Measurements from ENCODE around the gene SATB1.
A peak's percentile ranks its signal among the peaks of the same experiment; 100 is the strongest.

The SATB1 gene

DNA sequence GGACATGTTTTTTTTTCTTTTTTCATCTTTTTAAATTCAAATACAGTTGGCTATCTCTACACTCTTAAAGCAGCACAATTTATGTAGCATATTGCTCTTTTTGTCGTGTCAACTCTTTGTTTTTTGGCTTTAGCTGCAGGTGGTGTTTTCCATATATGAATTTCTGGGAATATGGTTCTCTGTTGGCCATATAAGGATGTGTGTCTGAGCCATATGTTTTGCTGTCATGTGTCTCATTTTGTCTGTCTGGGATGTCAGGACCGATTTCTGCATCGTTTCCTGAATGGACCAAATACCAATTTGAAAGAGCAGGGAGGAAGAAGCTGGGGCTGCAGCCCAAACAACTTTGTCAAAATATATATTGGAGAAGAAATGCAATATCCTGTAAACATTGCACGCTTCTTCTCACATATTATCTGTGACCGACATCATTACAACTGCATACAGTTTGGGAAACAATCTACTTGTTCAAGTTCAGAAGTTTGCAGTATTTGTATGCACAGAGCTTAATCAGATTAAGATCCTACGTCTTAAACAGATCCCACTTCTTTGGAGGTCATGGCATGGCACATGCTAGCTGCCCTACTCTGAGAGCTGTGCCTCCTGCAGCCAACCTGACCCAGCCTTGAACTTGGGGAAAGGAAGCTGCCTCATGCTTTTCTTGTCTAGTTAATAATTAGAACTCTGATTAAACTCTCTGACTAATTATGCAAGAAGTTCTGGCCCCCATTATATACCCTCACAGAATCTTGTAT is 4.0 kb upstream of the SATB1 start:
- DNase-seq: peak; percentile 23

DNA sequence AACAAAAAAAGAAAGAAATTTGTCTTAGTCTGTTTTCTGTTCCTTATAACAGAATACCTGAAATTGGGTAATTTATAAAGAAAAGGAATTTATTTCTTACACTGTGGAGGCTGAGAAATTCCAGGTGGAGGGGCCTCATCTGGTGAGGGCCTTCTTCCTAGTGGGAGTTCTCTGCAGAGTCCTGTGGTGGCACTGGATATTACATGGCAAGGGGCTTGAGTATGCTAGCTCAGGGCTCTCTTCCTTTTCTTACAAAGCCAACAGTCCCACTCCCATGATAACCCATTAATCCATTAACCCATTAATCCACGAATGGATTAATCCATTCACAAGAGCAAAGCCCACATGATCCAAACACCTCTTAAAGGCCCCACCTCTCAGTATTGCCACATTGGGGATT is 2.9 kb upstream of the SATB1 start:
- no peak for DNase-seq

DNA sequence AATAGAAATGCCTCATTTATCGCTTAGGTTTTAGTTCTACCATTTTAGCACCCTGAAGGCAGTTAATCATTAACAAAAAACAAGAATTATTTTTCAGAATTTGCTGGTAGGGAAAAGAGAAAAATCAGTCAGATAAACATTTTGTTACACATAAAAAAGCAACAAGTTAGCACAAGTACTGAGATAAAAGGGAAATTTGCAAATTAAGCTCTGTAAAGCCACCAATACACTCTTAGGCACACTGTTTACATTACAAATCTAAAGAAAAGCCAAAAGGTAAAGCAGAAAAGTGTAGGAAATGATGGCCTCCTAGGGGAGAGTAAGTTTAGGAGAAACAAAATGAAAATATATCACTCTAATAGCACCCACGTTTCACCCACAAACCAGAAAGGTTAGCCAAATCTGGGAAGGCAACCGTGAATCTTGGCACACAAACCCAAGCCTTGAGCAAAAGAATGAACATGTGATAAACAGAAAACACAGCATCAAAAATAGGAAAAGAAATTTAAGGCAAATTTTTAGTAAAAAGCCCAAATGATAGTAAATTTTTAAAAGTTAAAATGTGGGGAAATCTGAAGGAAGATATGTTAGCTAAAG is 1.6 kb upstream of the SATB1 start:
- no peak for DNase-seq

DNA sequence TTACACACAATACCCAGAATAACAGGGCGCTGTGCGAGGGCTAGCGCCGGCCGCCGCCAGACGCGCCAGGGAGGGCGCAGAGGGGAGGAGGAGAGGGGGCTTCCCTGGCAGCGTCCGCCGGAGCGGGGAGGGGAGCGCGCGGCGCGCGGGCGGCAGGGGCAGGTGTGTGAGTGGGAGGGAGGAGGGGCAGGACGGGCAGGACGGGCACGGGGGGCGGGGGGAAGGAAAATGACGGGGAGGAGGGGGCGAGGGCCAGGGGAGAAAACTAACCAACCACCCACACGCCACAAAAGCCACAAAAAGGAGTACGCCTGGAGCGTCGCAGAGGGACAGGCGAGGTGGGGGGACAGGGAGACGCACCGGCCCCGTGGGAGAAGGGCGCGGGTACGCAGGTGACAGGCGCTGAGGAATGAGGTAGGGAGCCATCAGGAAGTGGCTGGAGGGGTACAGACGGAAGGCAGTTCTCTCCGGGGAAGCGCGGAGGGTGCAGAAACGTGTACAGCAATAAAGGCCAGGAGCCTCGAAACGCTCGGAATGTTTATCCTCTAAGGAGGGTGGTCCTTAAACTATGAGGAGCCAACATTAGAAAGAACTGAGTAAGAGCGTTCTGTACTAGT is 610 bp upstream of the SATB1 start:
- peak; percentile 71 for DNase-seq

DNA sequence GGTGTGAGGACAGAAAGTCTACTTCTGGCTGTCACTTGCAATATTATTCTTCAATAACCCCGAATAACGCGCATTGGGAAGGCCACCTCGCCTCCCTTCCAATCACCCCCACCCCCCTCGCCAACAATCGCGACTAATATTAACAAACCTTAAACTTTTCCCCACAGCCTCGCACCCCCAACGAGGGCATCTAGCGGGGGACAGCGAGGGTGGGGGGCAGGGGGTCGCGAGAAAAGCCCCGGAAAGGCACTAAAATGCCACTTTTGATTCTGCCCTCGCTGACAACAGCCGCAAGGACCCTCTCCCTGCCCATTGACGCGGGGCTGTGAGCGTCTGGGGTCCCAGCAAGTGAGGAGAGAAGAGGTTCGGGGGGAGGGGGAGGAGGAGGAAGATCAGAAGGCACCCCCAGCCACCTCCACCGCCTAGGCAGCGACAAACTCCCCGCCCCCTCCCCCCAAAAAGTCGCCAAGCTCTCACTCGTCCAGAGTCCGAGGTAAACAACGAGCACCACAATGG is 868 bp downstream of the SATB1 start:
- no peak for DNase-seq

DNA sequence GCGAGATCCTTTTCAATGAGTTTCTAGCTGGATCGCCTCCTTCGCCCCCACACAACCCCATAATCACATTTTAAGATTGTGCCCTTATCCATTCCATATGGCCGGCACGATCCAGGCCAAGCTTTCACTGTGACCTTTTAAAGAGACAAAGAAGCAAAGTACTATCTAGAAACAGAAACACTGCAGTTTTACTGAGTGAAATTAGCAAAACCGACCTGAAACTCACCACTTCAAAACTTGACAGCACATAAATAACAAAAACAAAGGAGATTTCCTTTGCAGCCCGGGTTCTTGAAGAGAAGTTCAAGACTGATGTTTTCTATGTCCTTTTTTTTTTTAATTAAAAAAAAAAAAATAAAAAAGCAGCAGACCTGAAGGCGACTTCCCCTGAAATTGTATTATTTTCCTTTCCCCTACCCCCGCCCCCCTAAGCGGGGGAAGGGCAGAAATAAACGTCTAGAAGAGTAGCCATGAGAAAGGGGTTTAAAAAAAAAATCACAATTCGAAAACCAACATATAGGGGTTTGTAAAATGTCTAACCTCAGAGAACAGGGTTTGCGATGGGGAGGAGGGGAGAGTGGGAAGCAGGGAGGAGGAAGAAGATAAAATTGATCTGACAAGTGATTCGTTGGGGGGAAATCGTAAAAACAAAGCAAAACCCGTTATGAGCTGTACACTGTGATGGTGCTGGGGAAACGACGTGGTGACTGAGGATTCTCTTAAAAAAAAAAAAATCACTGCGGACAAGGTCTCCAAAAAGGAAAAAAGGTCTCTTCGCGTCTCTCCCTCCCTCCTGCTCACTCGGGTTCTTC is 1.5 kb downstream of the SATB1 start:
- DNase-seq: peak; percentile 86

DNA sequence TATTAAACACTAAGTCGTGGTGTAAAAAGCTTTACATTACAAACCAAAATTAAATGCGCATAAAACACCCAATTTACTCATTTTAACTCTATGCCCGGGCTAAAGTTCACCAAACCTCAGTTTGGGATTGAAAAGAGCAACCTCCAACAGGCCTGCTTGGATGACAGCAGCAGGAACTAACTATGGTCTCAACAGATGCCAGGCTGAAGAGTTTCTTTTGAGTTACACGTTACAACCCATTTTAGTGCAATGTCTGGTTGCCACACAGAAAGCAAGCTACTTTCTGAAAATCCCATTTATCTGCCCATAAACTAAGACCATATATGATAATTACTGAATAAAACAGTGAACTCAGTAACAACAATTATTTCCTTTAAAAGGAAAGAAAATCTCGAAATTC is 2.2 kb downstream of the SATB1 start:
- DNase-seq: peak; percentile 31

DNA sequence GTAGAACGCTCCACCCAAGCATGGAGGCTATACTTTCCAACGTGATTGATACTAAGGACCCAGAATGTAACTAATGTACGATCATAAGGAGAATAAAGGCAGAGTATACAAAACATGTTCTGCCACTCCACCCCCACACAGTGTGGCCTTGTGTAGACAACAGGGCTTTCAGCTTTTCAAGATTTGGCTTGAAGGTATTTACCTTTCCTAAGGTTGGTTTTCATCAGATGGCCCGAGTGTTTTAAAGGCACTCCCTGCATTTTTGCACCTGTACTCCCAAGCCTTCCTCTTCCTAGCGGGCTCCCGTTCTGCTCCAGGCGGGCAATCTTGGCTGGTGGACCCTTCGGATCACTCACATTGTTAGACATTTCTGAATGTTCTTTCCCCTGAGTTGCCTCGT is 4.6 kb downstream of the SATB1 start:
- DNase-seq: no peak

DNA sequence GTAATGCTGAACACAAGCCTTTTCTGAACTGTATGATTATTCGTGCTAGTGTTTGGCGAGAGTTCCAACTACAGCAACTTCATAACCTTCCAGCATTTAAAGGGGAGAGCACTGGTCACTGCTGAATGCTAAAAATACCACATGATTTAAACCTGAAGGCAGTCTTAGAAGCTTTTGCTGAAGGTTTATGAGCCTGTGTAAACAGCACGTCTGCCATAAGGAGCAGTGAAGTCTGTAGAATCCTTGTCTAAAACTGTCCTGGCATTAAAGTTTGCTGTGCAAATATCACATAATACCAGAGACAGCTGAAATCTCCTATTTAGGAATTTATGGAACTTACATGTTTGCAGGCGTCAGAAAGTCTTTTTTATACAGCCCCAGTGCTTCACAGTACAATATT is 5.9 kb downstream of the SATB1 start:
- DNase-seq: no peak

DNA sequence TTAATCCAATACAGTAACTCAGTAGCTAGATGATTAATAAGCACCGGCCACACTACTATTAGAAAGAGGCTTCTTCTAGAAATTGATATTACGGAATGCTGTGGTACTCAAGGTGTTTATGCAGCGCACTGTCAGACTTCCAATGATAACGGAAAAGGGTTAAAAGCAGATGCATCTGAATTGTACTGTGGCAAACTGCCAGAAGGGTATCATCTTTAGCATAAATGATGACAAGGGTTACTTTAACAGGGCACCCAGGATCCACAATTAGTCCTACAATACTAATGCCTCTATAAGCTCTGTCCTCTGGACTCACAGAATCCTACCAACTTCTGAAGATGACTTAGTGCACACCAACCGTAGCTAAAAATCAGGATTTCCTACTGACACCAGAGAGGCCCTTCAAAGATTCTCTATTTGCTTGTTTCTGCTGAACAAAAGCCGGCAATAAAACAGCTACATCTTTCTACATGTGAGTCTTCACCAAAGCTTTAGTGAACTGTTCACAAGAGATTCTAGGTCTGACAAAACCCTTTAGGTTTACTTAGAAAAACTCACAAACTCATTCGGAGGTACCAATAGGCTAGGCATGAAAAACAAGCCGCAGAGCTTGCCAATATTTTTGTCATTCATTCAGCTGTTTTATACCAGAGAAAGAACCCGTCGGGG is 7.1 kb downstream of the SATB1 start:
- DNase-seq: no peak

DNA sequence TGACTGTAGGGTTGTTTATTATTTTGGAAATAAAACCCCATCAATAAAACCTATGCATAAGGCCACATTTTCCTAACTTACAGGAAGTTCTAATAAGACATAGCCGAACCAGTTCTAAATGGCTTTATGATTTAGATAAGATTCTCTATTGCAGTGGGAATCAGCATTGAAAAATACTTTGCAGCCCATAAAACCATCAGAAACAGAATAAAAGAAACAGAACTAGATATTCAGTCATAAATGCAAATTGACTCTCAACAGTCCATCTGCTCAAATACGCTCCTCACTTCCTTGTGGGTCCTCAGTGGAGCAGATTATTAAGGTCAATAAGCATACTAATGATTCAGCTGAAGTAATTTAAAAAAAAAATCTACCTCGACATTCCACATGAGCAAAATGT is 8.8 kb downstream of the SATB1 start:
- no peak for DNase-seq

DNA sequence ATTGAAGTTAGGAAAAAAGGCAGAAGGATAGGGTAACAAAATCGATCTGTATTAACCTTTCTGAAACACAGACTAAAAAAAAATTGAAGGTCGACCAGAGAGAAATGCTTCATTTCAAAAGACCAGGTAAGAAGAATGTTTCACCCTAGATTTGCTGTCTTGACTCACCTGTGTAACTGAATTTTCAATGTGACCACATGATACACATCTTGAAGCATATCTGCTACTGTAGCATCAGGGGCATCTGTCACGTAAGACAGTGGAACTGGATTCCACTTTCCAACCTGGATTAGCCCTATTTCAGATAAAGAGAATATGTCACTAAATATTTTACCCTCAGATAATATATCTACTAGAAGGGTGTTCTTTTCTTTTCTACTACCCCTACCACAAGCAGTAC is 9.3 kb downstream of the SATB1 start:
- DNase-seq: no peak

DNA sequence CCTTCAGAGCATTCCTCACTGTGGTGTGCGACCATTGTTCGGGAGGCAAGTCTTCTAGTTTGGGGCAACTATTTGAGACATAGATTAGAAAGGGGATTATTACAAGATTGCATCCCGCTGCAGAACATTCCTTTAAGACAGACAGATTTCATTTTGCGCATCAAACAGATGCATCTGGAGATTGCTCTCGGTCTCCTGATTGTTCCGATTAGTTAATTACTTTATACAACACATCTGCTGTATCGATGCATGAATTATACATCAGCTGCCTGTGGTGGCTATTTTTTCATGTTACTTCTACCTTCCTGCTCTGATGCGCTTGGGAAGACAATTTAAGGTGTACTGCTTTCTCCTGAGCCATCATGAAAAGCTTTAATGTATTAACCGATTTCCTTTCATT is 10.0 kb downstream of the SATB1 start:
- DNase-seq: no peak

DNA sequence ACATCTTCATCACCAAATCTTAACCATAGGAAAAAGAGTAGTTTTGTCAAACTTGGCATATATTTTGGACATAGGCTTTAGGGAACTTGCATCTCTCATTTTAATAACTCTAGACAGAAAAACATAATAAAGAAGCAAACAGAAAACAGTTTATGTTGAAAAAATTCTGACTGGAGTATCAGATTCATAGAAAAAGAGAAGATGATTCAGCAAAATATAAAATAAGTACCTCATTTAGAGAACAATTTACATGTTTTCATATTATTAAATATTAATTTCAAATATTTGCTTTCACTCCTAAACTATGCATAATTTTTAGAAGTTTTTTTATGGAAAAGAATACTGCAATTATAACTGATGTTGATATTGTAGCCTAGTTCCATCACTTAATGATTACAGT is 12.5 kb downstream of the SATB1 start:
- DNase-seq: no peak

DNA sequence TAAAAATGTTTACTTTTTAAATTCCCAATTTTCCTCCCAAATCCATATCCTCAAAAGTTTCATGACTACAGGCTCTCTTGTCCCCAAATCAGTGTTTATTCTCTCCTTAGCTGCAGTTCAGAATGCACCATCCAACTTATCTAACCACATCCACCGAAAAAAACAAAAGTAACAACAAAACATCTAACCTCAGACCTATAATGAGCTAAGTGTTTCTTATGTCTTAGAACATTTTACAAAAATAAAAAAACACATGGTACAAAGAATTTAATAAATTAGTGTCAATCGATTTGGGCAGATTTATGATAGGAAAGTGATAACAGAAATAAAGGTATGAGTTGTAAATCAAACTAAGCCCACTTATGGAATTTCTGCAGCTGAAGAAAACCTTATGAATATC is 13.6 kb downstream of the SATB1 start:
- DNase-seq: no peak

DNA sequence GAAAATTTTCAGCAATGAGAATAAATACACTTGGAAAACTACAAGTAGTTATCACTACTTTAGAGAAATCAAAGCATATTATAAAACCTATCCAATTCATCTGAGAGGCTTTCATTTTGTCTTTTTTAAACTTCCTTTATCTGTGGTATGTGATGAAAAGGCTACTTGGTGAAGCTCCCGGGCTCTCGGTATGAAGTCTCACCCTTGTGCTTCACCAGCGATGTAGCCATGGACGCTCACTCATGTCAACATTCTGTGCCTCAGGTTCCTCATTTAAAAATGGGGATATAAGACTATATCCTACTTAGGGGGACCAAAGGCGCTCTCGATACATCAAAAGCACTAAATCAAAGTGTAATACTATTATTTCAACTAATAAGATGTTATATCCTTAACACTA is 14.9 kb downstream of the SATB1 start:
- no peak for DNase-seq

DNA sequence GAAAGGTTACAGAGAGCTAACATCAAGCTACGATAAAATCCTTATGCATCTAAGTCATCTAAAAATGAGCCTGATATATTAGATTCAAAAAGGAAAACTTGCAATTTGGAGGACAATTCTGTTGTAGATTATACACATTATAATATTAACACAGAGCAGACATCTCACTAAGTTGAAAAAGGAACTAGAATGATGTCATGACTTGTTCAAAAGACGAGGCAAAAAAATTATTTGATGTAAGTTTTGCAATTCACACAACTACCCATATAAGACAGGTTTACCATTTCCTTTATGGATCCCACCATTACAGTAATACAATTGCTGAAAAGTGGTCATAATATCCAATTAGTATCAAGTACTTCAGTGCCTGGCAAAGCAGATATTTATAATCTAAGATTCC is 15.9 kb downstream of the SATB1 start:
- no peak for DNase-seq

DNA sequence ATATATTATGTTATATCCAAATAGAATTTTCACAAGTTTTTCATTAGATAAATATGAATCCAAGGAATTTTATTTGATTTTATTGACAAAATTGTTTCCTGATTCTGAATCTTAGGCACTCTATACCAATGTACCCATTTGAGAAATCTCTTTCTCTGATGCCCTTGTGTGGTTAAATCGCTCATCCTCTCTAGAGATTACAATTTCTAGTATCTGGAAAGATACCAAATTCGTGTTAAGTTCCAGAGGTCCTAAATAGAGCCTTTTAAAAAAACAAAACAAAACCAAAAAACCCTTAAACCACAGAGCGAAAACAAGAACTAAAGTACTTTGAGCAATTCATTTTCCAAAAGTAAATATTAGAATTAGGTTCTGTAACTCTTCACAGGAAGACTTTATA is 20.0 kb downstream of the SATB1 start:
- no peak for DNase-seq

DNA sequence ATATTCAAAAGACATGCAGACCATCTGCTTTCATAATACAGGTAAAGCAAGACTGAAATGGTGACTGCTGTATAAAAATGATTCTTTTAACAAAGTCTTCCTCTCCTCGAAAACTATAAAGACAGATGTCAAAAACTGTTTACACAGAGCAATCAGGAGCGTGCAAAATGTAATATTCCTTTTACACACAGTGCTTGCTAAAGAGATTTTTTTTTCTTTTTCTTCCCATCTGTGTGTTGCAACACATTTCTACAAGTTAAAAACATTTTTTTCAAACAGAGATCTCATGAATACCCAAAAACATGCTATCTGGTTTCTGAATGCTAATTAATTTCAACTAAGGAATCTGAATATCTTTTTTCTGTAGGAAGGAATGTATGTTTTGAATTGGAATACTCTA is 22.1 kb downstream of the SATB1 start:
- no peak for DNase-seq

DNA sequence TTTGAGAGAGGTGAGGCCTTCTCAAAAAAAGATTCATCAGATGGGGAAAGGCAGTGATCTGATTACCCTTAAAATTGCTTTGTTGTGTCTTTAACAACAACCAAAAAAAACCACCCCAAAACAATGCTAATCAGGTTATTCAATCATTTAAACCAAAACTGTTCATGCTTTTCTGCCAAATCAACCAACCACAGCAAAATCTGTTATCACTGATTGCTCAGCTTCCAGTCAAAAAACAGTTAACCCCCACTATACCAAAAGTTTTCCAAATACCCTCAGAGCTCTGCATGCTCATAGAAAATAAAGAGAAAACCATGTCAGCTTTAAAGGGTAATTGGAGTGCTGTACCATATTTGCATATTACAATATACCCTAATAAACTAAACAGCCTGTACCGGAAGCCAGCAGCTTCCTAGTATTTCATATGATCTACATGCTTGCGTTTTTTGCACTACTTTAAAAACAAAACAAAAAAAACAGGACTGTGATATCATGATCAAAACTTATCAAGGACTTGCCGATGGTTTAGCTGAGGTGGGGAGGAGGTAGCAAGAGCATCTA is 22.8 kb downstream of the SATB1 start:
- DNase-seq: peak; percentile 15

DNA sequence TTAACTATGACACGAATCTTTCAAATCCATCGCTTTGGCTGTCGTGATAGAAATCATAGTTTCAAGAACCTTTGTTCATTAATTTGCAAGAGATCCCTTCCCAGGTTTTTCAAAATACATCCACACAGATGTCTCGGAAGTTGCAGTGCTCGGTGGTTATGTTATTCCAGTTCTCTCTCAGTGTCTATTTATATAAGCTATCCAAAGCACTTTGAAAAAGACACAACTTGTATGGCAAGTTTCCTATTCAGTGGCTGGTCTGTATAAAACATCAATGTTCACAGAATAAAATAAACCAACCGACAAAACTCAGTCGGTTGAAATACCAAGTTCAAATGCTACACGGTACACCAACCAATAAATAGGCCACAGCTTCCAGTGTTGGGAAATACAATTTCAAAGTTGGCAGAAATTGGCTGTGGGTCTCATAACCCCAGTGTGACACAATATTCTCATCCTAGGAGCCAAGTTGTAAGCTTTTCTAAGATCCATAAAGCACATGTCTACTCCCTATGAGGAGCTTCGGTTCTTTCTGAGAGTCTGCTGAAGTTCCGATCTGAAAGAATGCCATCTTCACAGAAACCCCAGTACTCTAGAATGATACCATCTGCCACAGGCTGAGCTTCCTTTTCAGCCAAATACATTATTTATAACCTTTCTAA is 23.7 kb downstream of the SATB1 start:
- DNase-seq: no peak

DNA sequence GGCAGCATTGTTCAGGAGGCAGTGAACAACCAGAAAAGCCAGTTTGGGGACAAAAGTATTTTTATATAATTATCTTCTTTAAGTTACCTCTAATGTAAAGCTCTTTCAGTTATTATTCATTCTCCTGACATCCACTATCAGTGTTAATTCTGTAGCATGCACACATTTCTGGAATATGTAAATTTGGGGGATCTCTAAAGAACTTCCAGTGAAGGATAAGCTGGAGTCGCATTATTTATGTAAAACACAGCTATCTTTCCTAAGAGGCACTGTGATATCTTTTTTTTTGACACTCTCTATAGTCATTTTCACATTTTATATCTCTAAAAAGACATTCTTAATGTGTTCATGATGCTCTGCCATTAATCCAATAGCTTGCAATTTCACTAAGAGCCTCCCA is 26.7 kb downstream of the SATB1 start:
- DNase-seq: no peak
